ENCODE data around the gene ADD2. TPM values are rescaled to one million over a fixed set of nuclear protein-coding genes. Genes with fewer than 3 reads are reported as not detected.

ADD2 gene
- total RNA-seq, 1 experiment from 2014 or later = 3.5 TPM

DNA sequence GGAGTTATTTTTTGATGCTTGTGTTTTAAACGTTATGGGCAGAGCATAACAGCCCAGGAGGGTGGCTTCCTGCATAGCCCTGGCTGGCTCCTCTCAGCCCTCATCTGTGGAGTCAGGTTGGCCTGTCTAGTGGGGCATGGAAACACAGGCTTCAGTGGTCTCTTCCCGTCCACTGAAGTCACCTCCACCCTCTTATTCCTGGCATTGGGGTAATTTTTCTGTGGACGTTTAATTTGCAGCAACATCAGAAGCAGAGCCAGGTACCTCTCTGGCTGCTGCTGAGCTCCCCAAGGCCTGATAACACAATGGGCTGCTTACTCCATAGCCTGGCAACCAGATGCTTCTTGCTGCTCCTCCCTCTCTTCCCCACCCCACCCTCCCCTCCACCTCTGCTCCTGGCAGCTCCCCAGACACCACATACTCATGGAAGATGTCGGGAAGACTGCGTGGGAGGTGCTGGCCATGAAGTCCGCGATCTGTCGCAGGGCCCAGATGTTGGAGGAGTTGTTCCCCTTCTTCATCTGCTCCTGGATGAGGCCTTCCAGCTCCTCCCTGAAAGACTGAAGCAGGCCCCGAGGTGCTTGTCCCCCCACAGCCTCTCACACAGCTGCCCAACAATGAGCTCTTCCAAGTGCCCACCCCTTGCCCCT, 64.0 kb downstream of the ADD2 start:
- H3K27ac ChIP-seq = no peak overlapping the region

DNA sequence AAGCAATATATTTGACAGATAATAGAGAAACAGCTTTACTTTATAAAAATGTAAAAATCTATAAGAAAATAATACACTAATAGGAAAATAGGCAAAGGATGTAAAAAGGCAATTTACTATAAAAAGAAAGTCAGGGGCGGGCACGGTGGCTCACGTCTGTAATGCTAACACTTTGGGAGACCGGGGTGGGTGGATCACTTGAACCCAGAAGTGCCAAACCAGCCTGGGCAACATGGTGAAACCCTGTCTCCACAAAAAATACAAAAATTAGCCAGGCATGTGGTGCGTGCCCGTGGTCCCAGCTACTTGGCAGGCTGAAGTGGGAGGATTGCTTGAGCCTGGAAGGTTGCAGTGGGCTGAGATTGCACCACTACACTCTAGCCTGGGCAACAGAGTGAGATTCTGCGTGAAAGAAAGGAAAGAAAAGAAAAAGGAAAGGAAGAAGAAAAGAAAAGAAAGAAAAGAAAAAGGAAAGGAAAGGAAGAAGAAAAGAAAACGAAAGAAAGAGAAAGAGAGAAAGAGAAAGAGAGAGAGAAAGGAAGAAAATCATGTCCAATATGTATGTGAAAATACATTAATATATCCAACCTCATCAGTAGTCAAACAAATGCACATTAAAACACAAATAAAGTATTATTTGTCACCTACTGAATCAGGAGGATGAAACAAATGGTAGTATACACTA, 65.1 kb downstream of the ADD2 start:
- BruUV-seq (replicated peaks) = no TSS peak
- no peaks in the 10 kb centered on the region; the same call in 1 of the 2 replicates for H3K9me3 ChIP-seq (ENCODE audit: insufficient read depth, low read depth)
- no peak for DNase-seq
- H4K20me1 ChIP-seq (ENCODE audit: insufficient read depth) = no peaks in the 10 kb centered on the region
- H3K9me2 ChIP-seq (ENCODE audit: insufficient read depth) = no peaks in the 10 kb centered on the region
- H2AFZ ChIP-seq = no peak overlapping the region
- H3K36me3 ChIP-seq (ENCODE audit: low read depth) = no peaks in the 10 kb centered on the region
- no peak overlapping the region for H3K4me2 ChIP-seq
- no peak overlapping the region for H3K27ac ChIP-seq
- peaks cover 14% of the 10 kb centered on the region for H3K27me3 ChIP-seq (ENCODE audit: insufficient read depth, low read depth)
- H3K79me2 ChIP-seq (ENCODE audit: low read depth) = no peaks in the 10 kb centered on the region
- ChIA-PET CTCF (no interaction called here), POLR2A (ENCODE audit: unreplicated experiment) (no interaction called here)
- H3K4me3 ChIP-seq = no peak overlapping the region
- H3F3A ChIP-seq (ENCODE audit: insufficient read depth, low read depth) = no peaks in the 10 kb centered on the region
- TF ChIP-seq, protein P1, sequence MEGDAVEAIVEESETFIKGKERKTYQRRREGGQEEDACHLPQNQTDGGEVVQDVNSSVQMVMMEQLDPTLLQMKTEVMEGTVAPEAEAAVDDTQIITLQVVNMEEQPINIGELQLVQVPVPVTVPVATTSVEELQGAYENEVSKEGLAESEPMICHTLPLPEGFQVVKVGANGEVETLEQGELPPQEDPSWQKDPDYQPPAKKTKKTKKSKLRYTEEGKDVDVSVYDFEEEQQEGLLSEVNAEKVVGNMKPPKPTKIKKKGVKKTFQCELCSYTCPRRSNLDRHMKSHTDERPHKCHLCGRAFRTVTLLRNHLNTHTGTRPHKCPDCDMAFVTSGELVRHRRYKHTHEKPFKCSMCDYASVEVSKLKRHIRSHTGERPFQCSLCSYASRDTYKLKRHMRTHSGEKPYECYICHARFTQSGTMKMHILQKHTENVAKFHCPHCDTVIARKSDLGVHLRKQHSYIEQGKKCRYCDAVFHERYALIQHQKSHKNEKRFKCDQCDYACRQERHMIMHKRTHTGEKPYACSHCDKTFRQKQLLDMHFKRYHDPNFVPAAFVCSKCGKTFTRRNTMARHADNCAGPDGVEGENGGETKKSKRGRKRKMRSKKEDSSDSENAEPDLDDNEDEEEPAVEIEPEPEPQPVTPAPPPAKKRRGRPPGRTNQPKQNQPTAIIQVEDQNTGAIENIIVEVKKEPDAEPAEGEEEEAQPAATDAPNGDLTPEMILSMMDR (conservative IDR thresholded peaks at IDR 0.05) = no peak
- no peak for TF ChIP-seq EZH2 (IDR thresholded peaks at IDR 0.05; ENCODE audit: low read depth)
- intact Hi-C loops (cut with micrococcal nuclease; ENCODE audit: unreplicated experiment) = no loop called here
- H3K4me1 ChIP-seq (replicated peaks; ENCODE audit: insufficient read depth) = no peaks in the 10 kb centered on the region

More for the DNA sequence above, 64.0 kb downstream of the ADD2 start:
- H4K20me1 ChIP-seq (ENCODE audit: insufficient read depth) = no peaks in the 10 kb centered on the region
- no peaks in the 10 kb centered on the region for H3K9me2 ChIP-seq (ENCODE audit: insufficient read depth)
- CTCF ChIA-PET = no interaction called here
- H3K9me3 ChIP-seq (ENCODE audit: insufficient read depth, low read depth) = no peaks in the 10 kb centered on the region; the same call in 1 of the 2 replicates
- no peak overlapping the region for H3K4me2 ChIP-seq
- no peaks in the 10 kb centered on the region for H3K79me2 ChIP-seq (ENCODE audit: low read depth)
- H3K4me3 ChIP-seq = no peak overlapping the region
- POLR2A ChIA-PET (ENCODE audit: unreplicated experiment) = no interaction called here
- no TSS peak for BruUV-seq (replicated peaks)
- intact Hi-C loops (cut with micrococcal nuclease; ENCODE audit: unreplicated experiment) = no loop called here
- H3K4me1 ChIP-seq (replicated peaks; ENCODE audit: insufficient read depth) = no peaks in the 10 kb centered on the region
- TF ChIP-seq, protein P1 (conservative IDR thresholded peaks at IDR 0.05) = no peak
- TF ChIP-seq EZH2 (IDR thresholded peaks at IDR 0.05; ENCODE audit: low read depth) = no peak
- H3K27me3 ChIP-seq (ENCODE audit: insufficient read depth, low read depth) = peaks cover 9% of the 10 kb centered on the region; the same call in 1 of the 2 replicates
- no peaks in the 10 kb centered on the region for H3K36me3 ChIP-seq (ENCODE audit: low read depth)
- no peak overlapping the region for H2AFZ ChIP-seq
- H3F3A ChIP-seq (ENCODE audit: insufficient read depth, low read depth) = no peaks in the 10 kb centered on the region
- DNase-seq = no peak

DNA sequence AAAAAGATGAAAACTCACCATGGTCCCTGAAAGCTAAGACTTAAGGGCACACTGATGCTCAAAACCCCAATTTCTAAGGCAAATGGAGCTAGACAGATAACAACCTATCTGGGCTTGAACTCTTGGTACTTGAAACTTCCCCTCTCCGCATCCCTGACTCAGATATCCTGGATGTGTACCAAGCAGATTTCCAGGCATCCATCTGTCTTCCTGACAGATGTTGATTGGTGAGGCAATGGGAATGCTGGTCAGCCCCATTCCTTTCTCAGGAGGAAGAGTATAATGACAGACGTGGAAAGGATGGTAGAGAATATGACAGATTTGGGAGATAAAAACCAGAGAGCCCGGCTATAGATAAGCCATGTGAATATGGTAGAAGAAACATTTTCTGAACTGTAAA, 69.2 kb downstream of the ADD2 start:
- Histone ChIP-seq H3K36me3 (ENCODE audit: low read depth) (no peaks in the 10 kb centered on the region), H3K9me3 (ENCODE audit: insufficient read depth, low read depth) (no peaks in the 10 kb centered on the region; the same call in 1 of the 2 replicates), H3K4me2 (no peak overlapping the region), H2AFZ (no peak overlapping the region), H3K27me3 (ENCODE audit: insufficient read depth, low read depth) (peaks cover 28% of the 10 kb centered on the region), H3K4me1 (replicated peaks; ENCODE audit: insufficient read depth) (no peaks in the 10 kb centered on the region), H3K9me2 (ENCODE audit: insufficient read depth) (no peaks in the 10 kb centered on the region), H4K20me1 (ENCODE audit: insufficient read depth) (no peaks in the 10 kb centered on the region), H3F3A (ENCODE audit: insufficient read depth, low read depth) (no peaks in the 10 kb centered on the region), H3K4me3 (no peak overlapping the region), H3K27ac (no peak overlapping the region), H3K79me2 (ENCODE audit: low read depth) (no peaks in the 10 kb centered on the region)
- intact Hi-C loops (cut with micrococcal nuclease; ENCODE audit: unreplicated experiment) = no loop called here
- BruUV-seq (replicated peaks) = no TSS peak
- no peak for TF ChIP-seq EZH2 (IDR thresholded peaks at IDR 0.05; ENCODE audit: low read depth)
- TF ChIP-seq, protein P1 (conservative IDR thresholded peaks at IDR 0.05) = no peak
- no peak for DNase-seq
- ChIA-PET CTCF (no interaction called here), POLR2A (ENCODE audit: unreplicated experiment) (no interaction called here)

Measured in PC-9 (cell line).